Neuronal stem cell (in vitro differentiated cells): ENCODE results near the gene FTCDNL1.

Source experiments
- DNase-seq: peaks from one replicate; pipeline ENCODE4 v3.0.0-alpha.2; 2013; ENCODE audit warnings: low spot score
- H2AFZ ChIP-seq: one replicate; pipeline ENCODE4 v1.6.1; 2013; ENCODE audit warnings: mild to moderate bottlenecking, low read length, inconsistent platforms
- H2AK5ac ChIP-seq: 2 replicates; pipeline ENCODE4 v1.6.1; 2013; ENCODE audit warnings: low read depth, mild to moderate bottlenecking, inconsistent platforms, low read length, moderate library complexity, mixed read lengths
- H2BK120ac ChIP-seq: 2 replicates; pipeline ENCODE4 v1.6.1; 2013; ENCODE audit warnings: low read depth, mild to moderate bottlenecking, inconsistent platforms, low read length, moderate library complexity, mixed read lengths
- H2BK12ac ChIP-seq: one replicate; pipeline ENCODE4 v1.6.1; 2013; ENCODE audit warnings: low read length, inconsistent platforms
- H2BK15ac ChIP-seq: 2 replicates; pipeline ENCODE4 v1.6.1; 2013; ENCODE audit warnings: mild to moderate bottlenecking, low read length, inconsistent platforms, mixed read lengths
- H2BK5ac ChIP-seq: one replicate; pipeline ENCODE4 v1.6.1; 2013; ENCODE audit warnings: inconsistent platforms, mild to moderate bottlenecking, low read length, moderate library complexity
- H3K14ac ChIP-seq: one replicate; pipeline ENCODE4 v1.6.1; 2013; ENCODE audit warnings: low read length, inconsistent platforms
- H3K18ac ChIP-seq: 2 replicates; pipeline ENCODE4 v1.6.1; 2013; ENCODE audit warnings: low read length, inconsistent platforms
- H3K23ac ChIP-seq: 2 replicates; pipeline ENCODE4 v1.6.1; 2013; ENCODE audit warnings: low read depth, mild to moderate bottlenecking, mixed read lengths, low read length, inconsistent platforms; ENCODE audit not compliant: poor library complexity
- H3K27ac ChIP-seq: replicated peaks from 3 replicates; pipeline ENCODE4 v1.5.1; 2013; ENCODE audit warnings: low read length, inconsistent platforms
- H3K27me3 ChIP-seq, 3 experiments: 2 replicates each; pipeline ENCODE4 v1.6.1; 2013; ENCODE audit warnings: low read length in 3 of 3, mild to moderate bottlenecking in 2 of 3, inconsistent platforms in 1 of 3, low read depth in 1 of 3, mixed read lengths in 1 of 3, moderate library complexity in 1 of 3; ENCODE audit not compliant: control insufficient read depth in 3 of 3, insufficient read depth in 3 of 3
- H3K36me3 ChIP-seq, 2 donors: replicated peaks in 1 of 2; 2 replicates each; pipeline ENCODE4 v1.6.1; 2013; ENCODE audit warnings: low read length in 2 of 2; ENCODE audit not compliant: control insufficient read depth in 2 of 2, insufficient read depth in 2 of 2
- H3K4ac ChIP-seq: 2 replicates; pipeline ENCODE4 v1.6.1; 2013; ENCODE audit warnings: inconsistent platforms, mild to moderate bottlenecking, low read length, moderate library complexity
- H3K4me1 ChIP-seq, 2 donors: 1 replicate in 1 of 2; 2 replicates in 1 of 2; pipeline ENCODE4 v1.6.1; 2013; ENCODE audit warnings: low read length in 2 of 2, low read depth in 1 of 2; ENCODE audit not compliant: control insufficient read depth in 2 of 2, insufficient read depth in 1 of 2
- H3K4me2 ChIP-seq: one replicate; pipeline ENCODE4 v1.6.1; 2013; ENCODE audit warnings: mild to moderate bottlenecking, low read length, inconsistent platforms; ENCODE audit not compliant: insufficient read depth, poor library complexity, severe bottlenecking
- H3K4me3 ChIP-seq, 2 donors: 2 replicates each; pipeline ENCODE4 v1.5.1; 2013; ENCODE audit warnings: low read length in 2 of 2, mild to moderate bottlenecking in 2 of 2, inconsistent platforms in 1 of 2, moderate library complexity in 1 of 2
- H3K79me1 ChIP-seq: one replicate; pipeline ENCODE4 v1.6.1; 2013; ENCODE audit warnings: low read depth, mild to moderate bottlenecking, inconsistent platforms, low read length, moderate library complexity
- H3K9ac ChIP-seq: one replicate; pipeline ENCODE4 v1.6.1; 2013; ENCODE audit warnings: mild to moderate bottlenecking, low read depth, low read length, inconsistent platforms; ENCODE audit not compliant: poor library complexity
- H3K9me3 ChIP-seq, 2 donors: replicated peaks in 1 of 2; 2 replicates each; pipeline versions ENCODE3 to v1.6.1; 2013; ENCODE audit warnings: low read length in 2 of 2, mild to moderate bottlenecking in 2 of 2, inconsistent platforms in 1 of 2, low read depth in 1 of 2, mixed read lengths in 1 of 2, moderate library complexity in 1 of 2; ENCODE audit not compliant: control insufficient read depth in 2 of 2, insufficient read depth in 1 of 2
- H4K8ac ChIP-seq: one replicate; pipeline ENCODE4 v1.6.1; 2013; ENCODE audit warnings: low read depth, mild to moderate bottlenecking, inconsistent platforms, low read length, moderate library complexity
- H4K91ac ChIP-seq: one replicate; pipeline ENCODE4 v1.6.1; 2013; ENCODE audit warnings: low read length, low read depth, mild to moderate bottlenecking, inconsistent platforms; ENCODE audit not compliant: poor library complexity
- WGBS, 2 donors: extraction: QIAGEN DNeasy Blood & Tissue Kit; methylation state at CpG; one replicate each; pipeline ENCODE4 v1.1.7; 2013; ENCODE audit warnings: missing lambda C conversion rate in 2 of 2, mixed read lengths in 1 of 2; ENCODE audit not compliant: insufficient read length in 2 of 2, insufficient replicate concordance in 1 of 2; ENCODE audit errors: extremely low coverage in 2 of 2; 5-methylcytosine and 5-hydroxymethylcytosine counted together

The FTCDNL1 gene

DNA sequence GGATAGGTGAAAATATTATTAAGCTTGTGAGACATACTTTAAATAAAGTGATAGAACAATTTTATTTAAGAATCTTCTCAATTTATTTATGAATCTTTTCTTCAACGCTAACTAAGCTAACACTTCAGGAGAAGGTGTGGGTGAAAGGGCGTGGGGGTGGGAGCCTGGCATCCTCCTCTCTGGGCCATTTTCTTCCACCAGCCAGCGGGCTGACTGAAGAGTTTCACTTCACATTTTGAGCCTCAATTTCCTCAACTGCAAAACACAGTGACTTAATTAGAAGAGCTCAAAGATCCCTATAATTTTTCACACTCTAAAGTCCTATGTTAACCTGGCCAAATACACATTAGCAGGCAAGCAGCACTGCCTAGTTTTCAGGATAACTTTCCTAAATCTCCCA, 94.8 kb downstream of the FTCDNL1 start:
- Histone ChIP-seq H3K36me3 (no peaks in the 10 kb centered on the region), H3K4ac (no peak overlapping the region), H3K27ac (no peak overlapping the region), H3K9ac (no peak overlapping the region), H3K4me3 (no peak overlapping the region), H4K91ac (no peak overlapping the region), H2BK120ac (no peak overlapping the region), H3K27me3 (no peaks in the 10 kb centered on the region), H2AFZ (no peak overlapping the region), H2BK5ac (no peak overlapping the region), H3K23ac (no peak overlapping the region), H3K9me3 (peaks cover 0 to 2% of the 10 kb centered on the region in 2 donors), H3K79me1 (no peaks in the 10 kb centered on the region), H3K14ac (no peak overlapping the region), H2AK5ac (no peak overlapping the region), H3K4me2 (no peak overlapping the region), H4K8ac (no peak overlapping the region), H3K18ac (no peak overlapping the region), H3K4me1 (peaks cover 0 to 2% of the 10 kb centered on the region in 2 donors), H2BK12ac (no peak overlapping the region), H2BK15ac (no peak overlapping the region)
- DNase-seq, result no peak
- WGBS, 2 donors, result no CpG with 5 or more reads among the region's 3 CpGs

- Histone ChIP-seq H3K9ac (no peak overlapping the region), H3K23ac (no peak overlapping the region), H2BK120ac (no peak overlapping the region), H3K36me3 (no peaks in the 10 kb centered on the region), H2AFZ (no peak overlapping the region), H3K27ac (no peak overlapping the region), H3K18ac (no peak overlapping the region), H3K9me3 (peaks cover 0 to 2% of the 10 kb centered on the region in 2 donors), H2BK5ac (no peak overlapping the region), H4K91ac (no peak overlapping the region), H2AK5ac (no peak overlapping the region), H3K4ac (no peak overlapping the region), H3K14ac (no peak overlapping the region), H2BK12ac (no peak overlapping the region), H3K79me1 (no peaks in the 10 kb centered on the region), H3K4me2 (no peak overlapping the region), H3K27me3 (no peaks in the 10 kb centered on the region), H3K4me3 (no peak overlapping the region), H2BK15ac (no peak overlapping the region), H3K4me1 (peaks cover 0 to 4% of the 10 kb centered on the region in 2 donors), H4K8ac (no peak overlapping the region)
- DNase-seq, result no peak
- WGBS, 2 donors, result no CpG with 5 or more reads among the region's 3 CpGs
Observed at GRCh38 chr2:199754766-199755165, 96.2 kb downstream of the FTCDNL1 start.

- Histone ChIP-seq H3K9ac (no peak overlapping the region), H3K36me3 (no peaks in the 10 kb centered on the region), H3K79me1 (no peaks in the 10 kb centered on the region), H2AK5ac (no peak overlapping the region), H2BK5ac (no peak overlapping the region), H3K4me2 (no peak overlapping the region), H2BK120ac (no peak overlapping the region), H3K9me3 (peaks cover 0 to 2% of the 10 kb centered on the region in 2 donors), H3K4me3 (no peak overlapping the region), H3K14ac (no peak overlapping the region), H4K91ac (no peak overlapping the region), H3K18ac (no peak overlapping the region), H2BK12ac (no peak overlapping the region), H3K4me1 (peaks cover 0 to 4% of the 10 kb centered on the region in 2 donors), H2AFZ (no peak overlapping the region), H3K4ac (no peak overlapping the region), H3K27me3 (no peaks in the 10 kb centered on the region), H3K27ac (no peak overlapping the region), H2BK15ac (no peak overlapping the region), H3K23ac (no peak overlapping the region), H4K8ac (no peak overlapping the region)
- DNase-seq, result no peak
- no CpG with 5 or more reads among the region's 8 CpGs for WGBS, 2 donors
Observed at GRCh38 chr2:199751492-199752120, 99.4 kb downstream of the FTCDNL1 start.

DNA sequence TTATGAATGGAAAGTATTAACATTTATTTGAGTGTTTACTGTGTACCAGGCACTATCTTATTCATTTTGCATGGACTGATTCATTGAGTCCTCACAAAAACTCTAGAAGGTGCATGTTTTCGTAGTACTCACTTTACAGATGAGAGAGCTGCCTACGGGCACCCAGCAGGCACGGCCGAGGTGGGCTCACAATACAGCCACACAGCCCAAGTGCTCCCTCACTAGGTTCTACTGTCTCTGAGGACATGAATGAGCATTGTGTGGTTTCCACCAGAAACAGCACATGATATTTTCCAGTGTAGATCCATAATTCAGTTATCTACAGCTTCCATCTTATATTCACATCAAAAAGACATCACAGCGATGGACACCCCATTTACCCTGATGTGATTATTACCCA, 101.4 kb downstream of the FTCDNL1 start:
- no peaks in the 10 kb centered on the region for H3K36me3 ChIP-seq
- WGBS, 2 donors, result no CpG with 5 or more reads among the region's 5 CpGs

More for the DNA sequence above, 101.4 kb downstream of the FTCDNL1 start:
- no peak overlapping the region for H2BK5ac ChIP-seq
- no peak overlapping the region for H3K4me3 ChIP-seq
- no peak overlapping the region for H3K18ac ChIP-seq
- H3K4me1 ChIP-seq, result peaks cover 0 to 4% of the 10 kb centered on the region in 2 donors
- no peak overlapping the region for H4K8ac ChIP-seq
- no peak overlapping the region for H3K23ac ChIP-seq
- no peak overlapping the region for H4K91ac ChIP-seq
- no peak overlapping the region for H3K9ac ChIP-seq
- H3K79me1 ChIP-seq, result no peaks in the 10 kb centered on the region
- H3K14ac ChIP-seq, result no peak overlapping the region
- no peak overlapping the region for H3K4ac ChIP-seq
- H3K27ac ChIP-seq, result no peak overlapping the region
- no peak overlapping the region for H2BK120ac ChIP-seq
- H3K4me2 ChIP-seq, result no peak overlapping the region
- H2BK15ac ChIP-seq, result no peak overlapping the region
- H3K9me3 ChIP-seq, result peaks cover 0 to 2% of the 10 kb centered on the region in 2 donors
- DNase-seq, result no peak
- peaks cover 0 to 4% (median 0%) of the 10 kb centered on the region in 3 experiments for H3K27me3 ChIP-seq
- H2AK5ac ChIP-seq, result no peak overlapping the region
- H2AFZ ChIP-seq, result no peak overlapping the region
- no peak overlapping the region for H2BK12ac ChIP-seq
